ENCODE measurements around the gene SDC4.

DNA sequence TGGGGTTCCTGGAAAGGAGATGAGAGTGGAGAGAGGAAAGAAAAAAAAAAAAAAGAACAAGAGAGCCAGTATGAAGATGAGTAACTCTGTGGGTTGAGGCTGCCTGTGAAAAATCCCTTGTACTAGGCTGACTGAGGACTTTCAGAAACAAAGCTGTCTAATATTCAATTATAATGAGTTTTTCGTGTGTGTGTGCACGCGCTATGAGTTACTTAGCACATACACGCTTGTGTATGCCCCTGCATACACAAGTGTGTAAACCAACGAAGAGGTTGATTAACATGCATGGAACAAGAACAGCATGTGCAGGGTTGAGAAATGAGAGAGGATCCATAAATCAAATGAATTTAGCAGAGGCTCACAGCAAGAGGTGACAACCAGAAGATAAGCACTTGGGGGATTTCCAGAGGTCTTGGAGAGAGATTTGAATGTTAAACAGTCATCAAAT, 46.4 kb downstream of the SDC4 start:
- no peak for TF ChIP-seq GATA3 (IDR thresholded peaks at IDR 0.05; ENCODE audit: low read depth, low read length)
- no peak for TF ChIP-seq GATA2 (IDR thresholded peaks at IDR 0.05; ENCODE audit: low read depth, low read length)

Measured in SH-SY5Y (cell line).